GM08714 (cell line): Measurements from ENCODE around the gene PTBP3.

Experiments
- H3K4me3 ChIP-seq: fragments of 200-500 bp; sonication (Bioruptor generic); 2 replicates; pipeline ENCODE4 v1.5.1; 2014; ENCODE audit warnings: mild to moderate bottlenecking, low read length, inconsistent platforms
- ZNF274 ChIP-seq: IDR thresholded peaks from 2 replicates; pipeline ENCODE4 v1.6.1; 2012; ENCODE audit warnings: mild to moderate bottlenecking, low read depth, low read length

Gene PTBP3

GRCh38 chr9:112173489-112174221, 159.8 kb downstream of the PTBP3 start:
- H3K4me3 ChIP-seq = peak overlapping the region; percentile 52; the same call in 1 of the 2 replicates
- no peak for TF ChIP-seq ZNF274

- no peak overlapping the region for H3K4me3 ChIP-seq
- no peak for TF ChIP-seq ZNF274
These were observed 162.5 kb downstream of the PTBP3 start for GRCh38 chr9:112170968-112171367.

GRCh38 chr9:112170235-112170634, 163.2 kb downstream of the PTBP3 start:
- TF ChIP-seq ZNF274 = no peak
- H3K4me3 ChIP-seq = no peak overlapping the region

GRCh38 chr9:112169368-112169767, 164.1 kb downstream of the PTBP3 start:
- no peak for TF ChIP-seq ZNF274

GRCh38 chr9:112168197-112168596, 165.2 kb downstream of the PTBP3 start:
- no peak overlapping the region for H3K4me3 ChIP-seq
- no peak for TF ChIP-seq ZNF274

More at GRCh38 chr9:112169368-112169767, 164.1 kb downstream of the PTBP3 start:
- no peak overlapping the region for H3K4me3 ChIP-seq
